SK-N-SH (cell line): Measurements from ENCODE around the gene KMT5C. TPM values are rescaled to one million over a fixed set of nuclear protein-coding genes. Genes with fewer than 3 reads are reported as not detected.

Source experiments
- CTCF ChIA-PET: fragments of 300-600, 350-600 bp; formaldehyde crosslinking; extraction: SDS; loops from one replicate; lab custom pipeline; 2021; lab: Yijun Ruan, JAX
- POLR2A ChIA-PET: fragments of 350-600 bp; sonication (Branson Sonifier 250); formaldehyde crosslinking; extraction: SDS; loops from one replicate; lab custom pipeline; 2020; ENCODE audit warnings: antibody characterized with exemption, inconsistent platforms; lab: Yijun Ruan, JAX
- DNase-seq: peaks from one replicate; pipeline ENCODE4 v3.0.0; 2012
- H2AFZ ChIP-seq: fragments of 200-600 bp; sonication (generic); 2 replicates; pipeline ENCODE4 v1.8.1; 2016; ENCODE audit warnings: antibody characterized with exemption, mild to moderate bottlenecking, low read depth
- H3F3A ChIP-seq: fragments of 200-600 bp; sonication (generic); replicated peaks from 2 replicates; pipeline ENCODE3; 2016; ENCODE audit warnings: antibody characterized with exemption, mild to moderate bottlenecking; ENCODE audit not compliant: insufficient read depth
- H3K27ac ChIP-seq, 2 experiments: fragments of 200-500 bp in 1 of 2; fragments of 200-600 bp in 1 of 2; sonication (Bioruptor generic) in 1 of 2; sonication (generic), shearing (Covaris generic) in 1 of 2; 2 replicates each; pipeline versions ENCODE4 v1.5.1 to v1.6.1; 2014 to 2016; ENCODE audit warnings: low read depth in 2 of 2, inconsistent platforms in 1 of 2, low read length in 1 of 2, mild to moderate bottlenecking in 1 of 2, mixed read lengths in 1 of 2
- H3K27me3 ChIP-seq: fragments of 200-600 bp; sonication (generic), shearing (Covaris generic); 2 replicates; pipeline ENCODE4 v1.6.1; 2016; ENCODE audit warnings: mixed run types; ENCODE audit not compliant: insufficient read depth
- H3K36me3 ChIP-seq, 2 experiments: fragments of 200-500 bp in 1 of 2; fragments of 200-600 bp in 1 of 2; sonication (Bioruptor generic) in 1 of 2; sonication (generic) in 1 of 2; replicated peaks in 1 of 2; 2 replicates each; pipeline versions ENCODE3 to v1.5.1; 2014 to 2016; ENCODE audit warnings: low read length in 1 of 2, mild to moderate bottlenecking in 1 of 2; ENCODE audit not compliant: insufficient read depth in 2 of 2, control insufficient read depth in 1 of 2
- H3K4me1 ChIP-seq, 2 experiments: fragments of 200-500 bp in 1 of 2; fragments of 200-600 bp in 1 of 2; sonication (Bioruptor generic) in 1 of 2; sonication (generic), shearing (Covaris generic) in 1 of 2; 2 replicates each; pipeline versions ENCODE4 v1.5.1 to v1.6.1; 2014 to 2016; ENCODE audit warnings: low read depth in 1 of 2, low read length in 1 of 2, mixed run types in 1 of 2; ENCODE audit not compliant: insufficient read depth in 2 of 2, control insufficient read depth in 1 of 2
- H3K4me2 ChIP-seq: fragments of 200-600 bp; sonication (generic), shearing (Covaris generic); 2 replicates; pipeline ENCODE4 v1.6.1; 2017; ENCODE audit warnings: mixed run types
- H3K4me3 ChIP-seq, 2 experiments: fragments of 200-500 bp in 1 of 2; fragments of 200-600 bp in 1 of 2; sonication (Bioruptor generic) in 1 of 2; sonication (generic), shearing (Covaris generic) in 1 of 2; 2 replicates each; pipeline versions ENCODE4 v1.5.1 to v1.8.1; 2014 to 2016; ENCODE audit warnings: low read depth in 2 of 2, inconsistent platforms in 1 of 2, low read length in 1 of 2, mild to moderate bottlenecking in 1 of 2, mixed read lengths in 1 of 2, moderate library complexity in 1 of 2
- H3K79me2 ChIP-seq: fragments of 200-600 bp; sonication (generic); 2 replicates; pipeline ENCODE4 v1.8.1; 2017; ENCODE audit warnings: mild to moderate bottlenecking; ENCODE audit not compliant: insufficient read depth
- H3K9ac ChIP-seq: fragments of 200-600 bp; sonication (generic); 2 replicates; pipeline ENCODE4 v1.6.1; 2017; ENCODE audit warnings: mixed run types
- H3K9me2 ChIP-seq: fragments of 200-600 bp; sonication (generic); 2 replicates; pipeline ENCODE4 v1.6.1; 2017; ENCODE audit warnings: mixed run types
- H3K9me3 ChIP-seq: fragments of 200-600 bp; sonication (generic); 2 replicates; pipeline ENCODE4 v1.6.1; 2017; ENCODE audit warnings: mixed run types, mild to moderate bottlenecking, moderate library complexity
- H4K20me1 ChIP-seq: fragments of 200-600 bp; sonication (generic); 2 replicates; pipeline ENCODE4 v1.6.1; 2017; ENCODE audit warnings: mild to moderate bottlenecking, mixed run types; ENCODE audit not compliant: insufficient read depth
- EP300 ChIP-seq, 2 experiments: IDR thresholded peaks; 2 replicates each; pipeline versions ENCODE4 v1.4.0 to v1.6.1; 2012; ENCODE audit warnings: borderline replicate concordance in 1 of 2, low read depth in 1 of 2, low read length in 1 of 2
- EZH2phosphoT487 ChIP-seq: fragments of 200-600 bp; sonication (generic); IDR thresholded peaks from 2 replicates; pipeline ENCODE4 v1.6.1; 2017; ENCODE audit warnings: low read depth, mixed run types, mild to moderate bottlenecking, antibody characterized with exemption, moderate library complexity, borderline replicate concordance
- FOXM1 ChIP-seq: IDR thresholded peaks from 2 replicates; pipeline ENCODE4 v1.4.0; 2012; ENCODE audit warnings: low read depth, mild to moderate bottlenecking
- GATA2 ChIP-seq: sonication (generic); formaldehyde crosslinking; IDR thresholded peaks from 2 replicates; pipeline ENCODE4 v1.5.0; 2020; ENCODE audit warnings: mild to moderate bottlenecking, missing genetic modification reagents
- JUND ChIP-seq: IDR thresholded peaks from 2 replicates; pipeline ENCODE4 v1.4.0; 2012
- MEF2A ChIP-seq: IDR thresholded peaks from 2 replicates; pipeline ENCODE4 v1.4.0; 2012; ENCODE audit warnings: low read depth, borderline replicate concordance
- RAD21 ChIP-seq: IDR thresholded peaks from 2 replicates; pipeline ENCODE4 v1.6.1; 2012; ENCODE audit warnings: mild to moderate bottlenecking, low read length
- SIN3A ChIP-seq: IDR thresholded peaks from 2 replicates; pipeline ENCODE4 v1.6.1; 2012; ENCODE audit warnings: low read depth, mild to moderate bottlenecking, low read length, moderate library complexity, borderline replicate concordance
- SMC3 ChIP-seq: IDR thresholded peaks from 2 replicates; pipeline ENCODE4 v1.6.1; 2012; ENCODE audit warnings: low read depth, low read length, improper control_type of control experiment
- TEAD4 ChIP-seq: IDR thresholded peaks from 2 replicates; pipeline ENCODE4 v1.4.0; 2012; ENCODE audit warnings: mild to moderate bottlenecking, borderline replicate concordance; ENCODE audit not compliant: insufficient read depth
- WGBS: methylation state at CpG from one replicate; pipeline ENCODE4 v1.1.6; 2017; ENCODE audit warnings: low lambda C conversion rate; 5-methylcytosine and 5-hydroxymethylcytosine counted together
- polyA plus RNA-seq, 3 experiments: library from polyadenylated mRNA; depleted of rRNA; stranded (reverse); fragments of >200 nt; gene quantifications; 2 replicates each; pipeline ENCODE4 v1.2.3, GENCODE V29; 2012
- TF ChIP-seq, protein P1 (sequence below): fragments of 200-600 bp; sonication (generic); IDR thresholded peaks from 2 replicates; pipeline ENCODE4 v1.6.1; 2017; ENCODE audit warnings: antibody characterized with exemption, mild to moderate bottlenecking, moderate library complexity
- TF ChIP-seq, protein P2 (sequence below): IDR thresholded peaks from 2 replicates; pipeline ENCODE4 v1.4.0; 2012; ENCODE audit warnings: low read depth
- TF ChIP-seq, protein P3 (sequence below): IDR thresholded peaks from 2 replicates; pipeline ENCODE4; 2012
- TF ChIP-seq, protein P4 (sequence below): IDR thresholded peaks from 2 replicates; pipeline ENCODE4 v1.6.1; 2012; ENCODE audit warnings: mild to moderate bottlenecking, low read depth, low read length, moderate library complexity
- TF ChIP-seq, protein P5 (sequence below): fragments of 150-350 bp; IDR thresholded peaks from 2 replicates; pipeline ENCODE4 v1.6.1; 2017; ENCODE audit warnings: antibody characterized with exemption, low read length, low read depth, borderline replicate concordance

KMT5C gene
- polyA plus RNA-seq, 1 of the 3 experiments (the other 2 are of a cell fraction) = 14.0 TPM

DNA sequence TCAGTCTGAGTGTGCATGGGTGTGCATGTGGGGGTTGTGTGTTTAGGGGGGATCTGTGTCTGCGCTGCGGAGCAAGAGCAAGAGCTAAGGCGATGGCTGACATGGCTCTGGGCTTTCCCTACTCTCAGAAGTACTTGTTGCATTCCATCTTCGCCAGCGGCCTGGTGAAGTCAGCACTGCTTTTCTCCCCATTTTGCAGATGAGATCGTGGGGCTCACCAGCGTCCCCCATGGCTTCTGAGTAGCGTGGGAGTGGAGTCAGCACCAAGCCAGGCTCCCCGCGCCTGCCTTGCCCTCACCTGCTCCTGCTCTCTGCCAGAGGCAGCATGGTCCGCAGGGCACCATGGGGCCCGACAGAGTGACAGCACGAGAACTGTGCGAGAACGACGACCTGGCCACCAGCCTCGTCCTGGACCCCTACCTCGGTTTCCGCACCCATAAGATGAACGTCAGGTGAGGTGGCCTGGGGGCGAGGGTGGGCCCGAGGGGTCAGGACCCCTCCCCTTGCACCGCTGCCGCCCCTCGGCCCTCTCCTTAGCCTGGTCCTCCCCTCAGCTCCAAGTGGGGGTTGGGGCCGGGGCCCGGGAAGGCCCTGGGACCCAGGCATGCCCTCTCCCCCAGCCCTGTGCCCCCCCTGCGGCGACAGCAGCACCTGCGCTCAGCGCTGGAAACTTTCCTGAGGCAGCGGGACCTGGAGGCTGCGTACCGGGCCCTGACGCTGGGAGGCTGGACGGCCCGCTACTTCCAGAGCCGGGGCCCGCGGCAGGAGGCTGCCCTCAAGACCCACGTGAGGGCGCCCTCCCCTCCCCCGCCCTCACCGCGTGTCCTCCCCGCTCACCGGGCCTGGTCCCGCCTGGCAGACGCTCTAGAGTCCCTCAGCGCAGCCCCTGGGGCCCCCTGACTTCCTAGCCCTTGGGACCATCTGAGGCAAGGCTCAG lies 2.2 kb downstream of the KMT5C start:
- H3K4me2 ChIP-seq = peak overlapping the region; percentile 100; the same call in 1 of the 2 replicates
- POLR2A ChIA-PET = no interaction called here
- CTCF ChIA-PET = no interaction called here

More for the DNA sequence above, 2.2 kb downstream of the KMT5C start:
- Histone ChIP-seq H3K9me3 (no peaks in the 10 kb centered on the region), H3K27ac (no peak overlapping the region), H3K4me3 (peak overlapping the region in 1 of 2 experiments; percentile 29; a peak in 2 of 4 replicates), H3K9me2 (no peaks in the 10 kb centered on the region), H3K9ac (no peak overlapping the region), H2AFZ (no peak overlapping the region), H3F3A (no peaks in the 10 kb centered on the region), H3K4me1 (peaks cover 0 to 44% of the 10 kb centered on the region in 2 experiments; a peak in 2 of 4 replicates), H3K79me2 (peaks cover 9% of the 10 kb centered on the region; the same call in 1 of the 2 replicates)
- DNase-seq = no peak
- TF ChIP-seq, protein P1, sequence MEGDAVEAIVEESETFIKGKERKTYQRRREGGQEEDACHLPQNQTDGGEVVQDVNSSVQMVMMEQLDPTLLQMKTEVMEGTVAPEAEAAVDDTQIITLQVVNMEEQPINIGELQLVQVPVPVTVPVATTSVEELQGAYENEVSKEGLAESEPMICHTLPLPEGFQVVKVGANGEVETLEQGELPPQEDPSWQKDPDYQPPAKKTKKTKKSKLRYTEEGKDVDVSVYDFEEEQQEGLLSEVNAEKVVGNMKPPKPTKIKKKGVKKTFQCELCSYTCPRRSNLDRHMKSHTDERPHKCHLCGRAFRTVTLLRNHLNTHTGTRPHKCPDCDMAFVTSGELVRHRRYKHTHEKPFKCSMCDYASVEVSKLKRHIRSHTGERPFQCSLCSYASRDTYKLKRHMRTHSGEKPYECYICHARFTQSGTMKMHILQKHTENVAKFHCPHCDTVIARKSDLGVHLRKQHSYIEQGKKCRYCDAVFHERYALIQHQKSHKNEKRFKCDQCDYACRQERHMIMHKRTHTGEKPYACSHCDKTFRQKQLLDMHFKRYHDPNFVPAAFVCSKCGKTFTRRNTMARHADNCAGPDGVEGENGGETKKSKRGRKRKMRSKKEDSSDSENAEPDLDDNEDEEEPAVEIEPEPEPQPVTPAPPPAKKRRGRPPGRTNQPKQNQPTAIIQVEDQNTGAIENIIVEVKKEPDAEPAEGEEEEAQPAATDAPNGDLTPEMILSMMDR = no peak
- TF ChIP-seq, protein P2, sequence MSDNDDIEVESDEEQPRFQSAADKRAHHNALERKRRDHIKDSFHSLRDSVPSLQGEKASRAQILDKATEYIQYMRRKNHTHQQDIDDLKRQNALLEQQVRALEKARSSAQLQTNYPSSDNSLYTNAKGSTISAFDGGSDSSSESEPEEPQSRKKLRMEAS = no peak
- TF ChIP-seq RAD21 (no peak), SIN3A (no peak), GATA2 (CRISPR knock-in tag) (no peak), EP300 (IDR thresholded peaks at IDR 0.05; ENCODE audit: borderline replicate concordance in 1 of 2, low read depth in 1 of 2, low read length in 1 of 2) (no peak), SMC3 (no peak), EZH2phosphoT487 (no peak), MEF2A (no peak), TEAD4 (no peak), FOXM1 (no peak), JUND (no peak)
- TF ChIP-seq, protein P3, sequence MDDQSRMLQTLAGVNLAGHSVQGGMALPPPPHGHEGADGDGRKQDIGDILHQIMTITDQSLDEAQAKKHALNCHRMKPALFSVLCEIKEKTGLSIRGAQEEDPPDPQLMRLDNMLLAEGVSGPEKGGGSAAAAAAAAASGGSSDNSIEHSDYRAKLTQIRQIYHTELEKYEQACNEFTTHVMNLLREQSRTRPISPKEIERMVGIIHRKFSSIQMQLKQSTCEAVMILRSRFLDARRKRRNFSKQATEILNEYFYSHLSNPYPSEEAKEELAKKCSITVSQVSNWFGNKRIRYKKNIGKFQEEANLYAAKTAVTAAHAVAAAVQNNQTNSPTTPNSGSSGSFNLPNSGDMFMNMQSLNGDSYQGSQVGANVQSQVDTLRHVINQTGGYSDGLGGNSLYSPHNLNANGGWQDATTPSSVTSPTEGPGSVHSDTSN = no peak
- TF ChIP-seq, protein P4, sequence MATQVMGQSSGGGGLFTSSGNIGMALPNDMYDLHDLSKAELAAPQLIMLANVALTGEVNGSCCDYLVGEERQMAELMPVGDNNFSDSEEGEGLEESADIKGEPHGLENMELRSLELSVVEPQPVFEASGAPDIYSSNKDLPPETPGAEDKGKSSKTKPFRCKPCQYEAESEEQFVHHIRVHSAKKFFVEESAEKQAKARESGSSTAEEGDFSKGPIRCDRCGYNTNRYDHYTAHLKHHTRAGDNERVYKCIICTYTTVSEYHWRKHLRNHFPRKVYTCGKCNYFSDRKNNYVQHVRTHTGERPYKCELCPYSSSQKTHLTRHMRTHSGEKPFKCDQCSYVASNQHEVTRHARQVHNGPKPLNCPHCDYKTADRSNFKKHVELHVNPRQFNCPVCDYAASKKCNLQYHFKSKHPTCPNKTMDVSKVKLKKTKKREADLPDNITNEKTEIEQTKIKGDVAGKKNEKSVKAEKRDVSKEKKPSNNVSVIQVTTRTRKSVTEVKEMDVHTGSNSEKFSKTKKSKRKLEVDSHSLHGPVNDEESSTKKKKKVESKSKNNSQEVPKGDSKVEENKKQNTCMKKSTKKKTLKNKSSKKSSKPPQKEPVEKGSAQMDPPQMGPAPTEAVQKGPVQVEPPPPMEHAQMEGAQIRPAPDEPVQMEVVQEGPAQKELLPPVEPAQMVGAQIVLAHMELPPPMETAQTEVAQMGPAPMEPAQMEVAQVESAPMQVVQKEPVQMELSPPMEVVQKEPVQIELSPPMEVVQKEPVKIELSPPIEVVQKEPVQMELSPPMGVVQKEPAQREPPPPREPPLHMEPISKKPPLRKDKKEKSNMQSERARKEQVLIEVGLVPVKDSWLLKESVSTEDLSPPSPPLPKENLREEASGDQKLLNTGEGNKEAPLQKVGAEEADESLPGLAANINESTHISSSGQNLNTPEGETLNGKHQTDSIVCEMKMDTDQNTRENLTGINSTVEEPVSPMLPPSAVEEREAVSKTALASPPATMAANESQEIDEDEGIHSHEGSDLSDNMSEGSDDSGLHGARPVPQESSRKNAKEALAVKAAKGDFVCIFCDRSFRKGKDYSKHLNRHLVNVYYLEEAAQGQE = no peak
- TF ChIP-seq, protein P5, sequence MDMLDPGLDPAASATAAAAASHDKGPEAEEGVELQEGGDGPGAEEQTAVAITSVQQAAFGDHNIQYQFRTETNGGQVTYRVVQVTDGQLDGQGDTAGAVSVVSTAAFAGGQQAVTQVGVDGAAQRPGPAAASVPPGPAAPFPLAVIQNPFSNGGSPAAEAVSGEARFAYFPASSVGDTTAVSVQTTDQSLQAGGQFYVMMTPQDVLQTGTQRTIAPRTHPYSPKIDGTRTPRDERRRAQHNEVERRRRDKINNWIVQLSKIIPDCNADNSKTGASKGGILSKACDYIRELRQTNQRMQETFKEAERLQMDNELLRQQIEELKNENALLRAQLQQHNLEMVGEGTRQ = no peak
- TF ChIP-seq, all 33 proteins: peak for 0
- no peaks in the 10 kb centered on the region for H4K20me1 ChIP-seq
- H3K36me3 ChIP-seq = peaks cover 0 to 4% of the 10 kb centered on the region in 2 experiments
- WGBS = 87% methylated on average over 31 of the region's 50 CpGs
- no peaks in the 10 kb centered on the region for H3K27me3 ChIP-seq
